Neural cell (in vitro differentiated cells): ENCODE measurements around the gene BRF1. TPM values are rescaled to one million over a fixed set of nuclear protein-coding genes. Genes with fewer than 3 reads are reported as not detected.

Experiments
- H2AFZ ChIP-seq: fragments of 200-600, 300-800 bp; sonication (generic), shearing (Covaris generic); 2 replicates; pipeline ENCODE4 v1.6.0; 2014; ENCODE audit warnings: low read depth, mild to moderate bottlenecking, antibody characterized with exemption, low read length, moderate library complexity
- H3F3A ChIP-seq: fragments of 200-600 bp; shearing (Covaris generic); 2 replicates; pipeline ENCODE4 v1.6.1; 2016; ENCODE audit warnings: mild to moderate bottlenecking, moderate library complexity, mixed read lengths, antibody characterized with exemption, low read length; ENCODE audit not compliant: insufficient read depth, poor library complexity, severe bottlenecking
- H3K27ac ChIP-seq: fragments of 200-600, 300-800 bp; sonication (generic), shearing (Covaris generic); 2 replicates; pipeline ENCODE4 v1.5.1; 2014; ENCODE audit warnings: mild to moderate bottlenecking, low read length, moderate library complexity
- H3K27me3 ChIP-seq: fragments of 300-800, 200-600 bp; sonication (generic), shearing (Covaris generic); 2 replicates; pipeline ENCODE4 v1.6.0; 2014; ENCODE audit warnings: mild to moderate bottlenecking, low read depth, low read length, moderate library complexity; ENCODE audit not compliant: insufficient read depth
- H3K36me3 ChIP-seq: fragments of 300-800, 200-600 bp; sonication (generic), shearing (Covaris generic); 2 replicates; pipeline ENCODE4 v1.5.1; 2014; ENCODE audit warnings: mild to moderate bottlenecking, antibody characterized with exemption, low read length, moderate library complexity; ENCODE audit not compliant: insufficient read depth
- H3K4me2 ChIP-seq: fragments of 300-800, 200-600 bp; sonication (generic), shearing (Covaris generic); 2 replicates; pipeline ENCODE4 v1.6.0; 2014; ENCODE audit warnings: mild to moderate bottlenecking, low read length
- H3K4me3 ChIP-seq: fragments of 300-800, 200-600 bp; sonication (generic), shearing (Covaris generic); 2 replicates; pipeline ENCODE4 v1.5.1; 2014; ENCODE audit warnings: mild to moderate bottlenecking, low read length, moderate library complexity
- H3K79me2 ChIP-seq: fragments of 200-600 bp; shearing (Covaris generic); replicated peaks from 2 replicates; pipeline ENCODE4 v1.6.0; 2014; ENCODE audit warnings: mild to moderate bottlenecking, low read length, moderate library complexity; ENCODE audit not compliant: insufficient read depth
- H3K9ac ChIP-seq: fragments of 300-800, 200-600 bp; sonication (generic), shearing (Covaris generic); 2 replicates; pipeline ENCODE4 v1.6.1; 2016; ENCODE audit warnings: mild to moderate bottlenecking, low read length, mixed read lengths
- H3K9me2 ChIP-seq: fragments of 200-600 bp; shearing (Covaris generic); 2 replicates; pipeline ENCODE4 v1.6.1; 2016; ENCODE audit warnings: mild to moderate bottlenecking, low read length, mixed read lengths; ENCODE audit not compliant: insufficient read depth
- H3K9me3 ChIP-seq: fragments of 200-600, 300-800 bp; sonication (generic), shearing (Covaris generic); 2 replicates; pipeline ENCODE4 v1.6.1; 2016; ENCODE audit warnings: mild to moderate bottlenecking, mixed run types, low read length, moderate library complexity, mixed read lengths
- H4K20me1 ChIP-seq: fragments of 200-600 bp; shearing (Covaris generic); 2 replicates; pipeline ENCODE4 v1.6.1; 2016; ENCODE audit warnings: mild to moderate bottlenecking, mixed run types; ENCODE audit not compliant: insufficient read depth
- EP300 ChIP-seq: fragments of 450-650 bp; conservative IDR thresholded peaks from 2 replicates; pipeline ENCODE4 v1.6.1; 2014; ENCODE audit warnings: antibody characterized with exemption, mild to moderate bottlenecking, moderate library complexity; ENCODE audit not compliant: poor library complexity, severe bottlenecking
- EZH2 ChIP-seq: fragments of 200-600, 300-800 bp; shearing (Covaris generic), sonication (generic); IDR thresholded peaks from 2 replicates; pipeline ENCODE4 v1.6.1; 2014; ENCODE audit warnings: antibody characterized with exemption, low read length, borderline replicate concordance, mild to moderate bottlenecking; ENCODE audit not compliant: insufficient read depth, poor library complexity, severe bottlenecking
- MXI1 ChIP-seq: fragments of 450-650 bp; conservative IDR thresholded peaks from 2 replicates; pipeline ENCODE4 v1.6.1; 2014; ENCODE audit warnings: antibody characterized with exemption, mild to moderate bottlenecking; ENCODE audit not compliant: poor library complexity, severe bottlenecking
- POLR2AphosphoS5 ChIP-seq: IDR thresholded peaks from 2 replicates; pipeline ENCODE4 v1.6.1; 2012
- RAD21 ChIP-seq: fragments of 450-650 bp; conservative IDR thresholded peaks from 2 replicates; pipeline ENCODE4 v1.6.1; 2014; ENCODE audit warnings: antibody characterized with exemption, mild to moderate bottlenecking, moderate library complexity
- SMC3 ChIP-seq: fragments of 450-650 bp; conservative IDR thresholded peaks from 2 replicates; pipeline ENCODE4 v1.6.1; 2014; ENCODE audit warnings: antibody characterized with exemption, mild to moderate bottlenecking, moderate library complexity; ENCODE audit not compliant: poor library complexity
- TAF1 ChIP-seq: IDR thresholded peaks from 2 replicates; pipeline ENCODE4 v1.6.1; 2012; ENCODE audit warnings: low read depth
- polyA plus RNA-seq: library from polyadenylated mRNA; depleted of rRNA; stranded (reverse); fragments of >200 nt; gene quantifications from 2 replicates; pipeline ENCODE4 v1.2.3, GENCODE V29; 2014
- TF ChIP-seq, protein P1 (sequence below): IDR thresholded peaks from 2 replicates; pipeline ENCODE4 v1.6.1; 2012; ENCODE audit warnings: borderline replicate concordance
- TF ChIP-seq, protein P2 (sequence below): fragments of 450-650 bp; IDR thresholded peaks from 2 replicates; pipeline ENCODE4 v1.5.1; 2014; ENCODE audit warnings: antibody characterized with exemption, mild to moderate bottlenecking, moderate library complexity; ENCODE audit not compliant: poor library complexity, severe bottlenecking

The BRF1 gene
- polyA plus RNA-seq, 1 donor from 2014 or later: 69.4 TPM

DNA sequence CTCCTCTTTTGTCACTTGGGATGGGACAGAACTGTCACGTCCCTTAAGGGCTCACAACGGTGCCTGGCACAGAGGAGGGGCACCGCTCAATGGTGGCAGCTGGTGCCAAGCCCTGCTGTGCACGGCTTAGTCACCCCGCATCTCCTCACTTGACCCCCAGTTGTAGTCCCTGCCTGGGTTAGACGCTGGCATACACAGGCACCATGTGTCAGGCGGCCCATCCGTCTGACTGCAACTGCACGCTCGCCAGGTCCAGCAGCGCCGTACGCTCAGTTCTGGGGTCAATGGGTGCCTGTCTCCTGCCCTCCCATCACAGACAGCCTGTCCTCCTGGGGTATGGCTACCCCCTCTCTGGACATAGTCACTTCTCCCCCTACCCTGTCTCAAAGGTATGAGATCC, 12.2 kb upstream of the BRF1 start:
- Histone ChIP-seq H3K79me2 (peaks cover 26% of the 10 kb centered on the region), H4K20me1 (peaks cover 4% of the 10 kb centered on the region), H3K4me2 (no peak overlapping the region), H2AFZ (no peak overlapping the region), H3K27ac (no peak overlapping the region), H3K36me3 (no peaks in the 10 kb centered on the region), H3K9ac (peak overlapping the region; percentile 78), H3F3A (no peaks in the 10 kb centered on the region), H3K9me2 (no peaks in the 10 kb centered on the region), H3K27me3 (no peaks in the 10 kb centered on the region), H3K9me3 (no peaks in the 10 kb centered on the region), H3K4me3 (no peak overlapping the region)
- TF ChIP-seq SMC3 (no peak), EP300 (no peak), RAD21 (no peak), TAF1 (no peak), EZH2 (no peak), MXI1 (no peak), POLR2AphosphoS5 (no peak)
- TF ChIP-seq, protein P1, sequence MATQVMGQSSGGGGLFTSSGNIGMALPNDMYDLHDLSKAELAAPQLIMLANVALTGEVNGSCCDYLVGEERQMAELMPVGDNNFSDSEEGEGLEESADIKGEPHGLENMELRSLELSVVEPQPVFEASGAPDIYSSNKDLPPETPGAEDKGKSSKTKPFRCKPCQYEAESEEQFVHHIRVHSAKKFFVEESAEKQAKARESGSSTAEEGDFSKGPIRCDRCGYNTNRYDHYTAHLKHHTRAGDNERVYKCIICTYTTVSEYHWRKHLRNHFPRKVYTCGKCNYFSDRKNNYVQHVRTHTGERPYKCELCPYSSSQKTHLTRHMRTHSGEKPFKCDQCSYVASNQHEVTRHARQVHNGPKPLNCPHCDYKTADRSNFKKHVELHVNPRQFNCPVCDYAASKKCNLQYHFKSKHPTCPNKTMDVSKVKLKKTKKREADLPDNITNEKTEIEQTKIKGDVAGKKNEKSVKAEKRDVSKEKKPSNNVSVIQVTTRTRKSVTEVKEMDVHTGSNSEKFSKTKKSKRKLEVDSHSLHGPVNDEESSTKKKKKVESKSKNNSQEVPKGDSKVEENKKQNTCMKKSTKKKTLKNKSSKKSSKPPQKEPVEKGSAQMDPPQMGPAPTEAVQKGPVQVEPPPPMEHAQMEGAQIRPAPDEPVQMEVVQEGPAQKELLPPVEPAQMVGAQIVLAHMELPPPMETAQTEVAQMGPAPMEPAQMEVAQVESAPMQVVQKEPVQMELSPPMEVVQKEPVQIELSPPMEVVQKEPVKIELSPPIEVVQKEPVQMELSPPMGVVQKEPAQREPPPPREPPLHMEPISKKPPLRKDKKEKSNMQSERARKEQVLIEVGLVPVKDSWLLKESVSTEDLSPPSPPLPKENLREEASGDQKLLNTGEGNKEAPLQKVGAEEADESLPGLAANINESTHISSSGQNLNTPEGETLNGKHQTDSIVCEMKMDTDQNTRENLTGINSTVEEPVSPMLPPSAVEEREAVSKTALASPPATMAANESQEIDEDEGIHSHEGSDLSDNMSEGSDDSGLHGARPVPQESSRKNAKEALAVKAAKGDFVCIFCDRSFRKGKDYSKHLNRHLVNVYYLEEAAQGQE: no peak
- TF ChIP-seq, protein P2, sequence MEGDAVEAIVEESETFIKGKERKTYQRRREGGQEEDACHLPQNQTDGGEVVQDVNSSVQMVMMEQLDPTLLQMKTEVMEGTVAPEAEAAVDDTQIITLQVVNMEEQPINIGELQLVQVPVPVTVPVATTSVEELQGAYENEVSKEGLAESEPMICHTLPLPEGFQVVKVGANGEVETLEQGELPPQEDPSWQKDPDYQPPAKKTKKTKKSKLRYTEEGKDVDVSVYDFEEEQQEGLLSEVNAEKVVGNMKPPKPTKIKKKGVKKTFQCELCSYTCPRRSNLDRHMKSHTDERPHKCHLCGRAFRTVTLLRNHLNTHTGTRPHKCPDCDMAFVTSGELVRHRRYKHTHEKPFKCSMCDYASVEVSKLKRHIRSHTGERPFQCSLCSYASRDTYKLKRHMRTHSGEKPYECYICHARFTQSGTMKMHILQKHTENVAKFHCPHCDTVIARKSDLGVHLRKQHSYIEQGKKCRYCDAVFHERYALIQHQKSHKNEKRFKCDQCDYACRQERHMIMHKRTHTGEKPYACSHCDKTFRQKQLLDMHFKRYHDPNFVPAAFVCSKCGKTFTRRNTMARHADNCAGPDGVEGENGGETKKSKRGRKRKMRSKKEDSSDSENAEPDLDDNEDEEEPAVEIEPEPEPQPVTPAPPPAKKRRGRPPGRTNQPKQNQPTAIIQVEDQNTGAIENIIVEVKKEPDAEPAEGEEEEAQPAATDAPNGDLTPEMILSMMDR: no peak

DNA sequence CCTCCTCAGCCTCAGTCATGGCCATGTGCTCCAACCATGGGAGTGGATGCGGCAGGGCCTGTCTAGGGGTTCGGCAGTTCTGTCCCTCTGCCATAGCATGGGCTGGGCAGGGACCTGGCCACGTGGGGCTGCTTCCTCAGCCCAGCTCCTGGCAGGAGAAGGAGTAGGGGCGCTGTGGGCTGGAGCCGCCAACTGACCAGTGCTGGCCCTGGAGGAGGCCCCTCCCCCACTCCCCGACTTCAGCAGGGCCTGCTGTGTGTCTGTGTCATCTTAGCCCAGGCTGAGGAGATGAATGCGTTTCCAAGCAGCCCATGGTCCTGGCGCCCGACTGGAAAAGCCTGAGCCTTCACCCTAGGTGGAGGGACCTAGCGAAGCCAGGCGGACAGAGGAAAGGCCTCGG, 11.0 kb upstream of the BRF1 start:
- peaks cover 4% of the 10 kb centered on the region for H4K20me1 ChIP-seq
- TF ChIP-seq MXI1: no peak
- TF ChIP-seq EZH2: no peak
- TF ChIP-seq, protein P1: no peak
- no peak for TF ChIP-seq POLR2AphosphoS5
- TF ChIP-seq SMC3: no peak
- TF ChIP-seq, protein P2: no peak
- no peak for TF ChIP-seq EP300
- no peak for TF ChIP-seq TAF1
- TF ChIP-seq RAD21: no peak
- H3K9me2 ChIP-seq: no peaks in the 10 kb centered on the region
- H3K27me3 ChIP-seq: no peaks in the 10 kb centered on the region
- no peak overlapping the region for H3K4me2 ChIP-seq
- no peak overlapping the region for H3K27ac ChIP-seq
- H3K4me3 ChIP-seq: no peak overlapping the region
- no peak overlapping the region for H3K9ac ChIP-seq
- no peaks in the 10 kb centered on the region for H3K9me3 ChIP-seq
- peaks cover 16% of the 10 kb centered on the region for H3K79me2 ChIP-seq
- H2AFZ ChIP-seq: no peak overlapping the region
- no peaks in the 10 kb centered on the region for H3F3A ChIP-seq
- no peaks in the 10 kb centered on the region for H3K36me3 ChIP-seq
